ENCODE results near the gene PPP1R2B. TPM values are rescaled to one million over a fixed set of nuclear protein-coding genes. Genes with fewer than 3 reads are reported as not detected.

Gene PPP1R2B
- total RNA-seq, 1 donor from 2014 or later = not detected

- DNase-seq (ENCODE audit: low read depth) = no peak
These were observed 21.1 kb downstream of the PPP1R2B start for GRCh38 chr5:156871212-156871611.

- DNase-seq (ENCODE audit: low read depth) = peak; percentile 50
These were observed 29.7 kb downstream of the PPP1R2B start for GRCh38 chr5:156879665-156880285.

GRCh38 chr5:156883316-156883875, 33.3 kb downstream of the PPP1R2B start:
- no peak for DNase-seq (ENCODE audit: low read depth)

GRCh38 chr5:156888520-156888919, 38.4 kb downstream of the PPP1R2B start:
- DNase-seq (ENCODE audit: low read depth) = no peak

- no peak for DNase-seq (ENCODE audit: low read depth)
These were observed 42.1 kb downstream of the PPP1R2B start for GRCh38 chr5:156892223-156892622.

- DNase-seq (ENCODE audit: low read depth) = no peak
These were observed 42.8 kb downstream of the PPP1R2B start for GRCh38 chr5:156892864-156893263.

- no peak for DNase-seq (ENCODE audit: low read depth)
These were observed 43.4 kb downstream of the PPP1R2B start for GRCh38 chr5:156893517-156893916.

- no peak for DNase-seq (ENCODE audit: low read depth)
These were observed 46.5 kb downstream of the PPP1R2B start for GRCh38 chr5:156896546-156896945.

Other genes starting within 250 kb of the PPP1R2B start
- not detected in 2 replicates for gene TIMD4, start 112.9 kb downstream of the PPP1R2B start, total RNA-seq
- 0.43 TPM in 1 of 2 replicates, not detected in the other for gene HAVCR1, start 208.8 kb downstream of the PPP1R2B start, total RNA-seq

Measured in myocyte (in vitro differentiated cells).